ENCODE data around the gene BMP4. TPM values are rescaled to one million over a fixed set of nuclear protein-coding genes. Genes with fewer than 3 reads are reported as not detected.

BMP4 gene
- total and polyA plus RNA-seq, 2 donors (not counting 3 experiments of a cell fraction or from before 2014, with no cell fraction given): 238 to 311 TPM

GRCh38 chr14:53953002-53953827 lies 3.4 kb downstream of the BMP4 start:
- H3K36me3 ChIP-seq (ENCODE audit: control insufficient read depth in 2 of 2, extremely low read depth in 1 of 2, insufficient read depth in 2 of 2, low read length in 2 of 2): peaks cover 29 to 39% of the 10 kb centered on the region in 2 experiments
- intact Hi-C loops (cut with micrococcal nuclease) (loop anchor here (1.0 to 5.0 kb wide), 7 partner anchors 63 to 586 kb away; no protein-coding TSS in a partner anchor), dilution Hi-C loops (cut with MboI; ENCODE audit: extremely low pct_ligation_motif_present, low sequenced_read_pairs) (no loop called here)
- H4K20me1 ChIP-seq (replicated peaks; ENCODE audit: control insufficient read depth, extremely low read depth, insufficient read depth, low read length): peaks cover 3% of the 10 kb centered on the region
- peak overlapping the region; percentile 24 for H2AFZ ChIP-seq (ENCODE audit: low read depth, low read length)
- no peak for TF ChIP-seq MYC (IDR thresholded peaks at IDR 0.05; ENCODE audit: low read depth, low read length)
- no peak for TF ChIP-seq EZH2 (IDR thresholded peaks at IDR 0.05; ENCODE audit: borderline replicate concordance, low read depth, low read length, severe bottlenecking)
- TF ChIP-seq POLR2AphosphoS5 (IDR thresholded peaks at IDR 0.05; ENCODE audit: insufficient read depth, low read depth, low read length): peak; percentile 98
- peak; percentile 99 for TF ChIP-seq POLR2A (IDR thresholded peaks at IDR 0.05; ENCODE audit: low read depth, low read length)
- peak; percentile 89 for TF ChIP-seq MAX (IDR thresholded peaks at IDR 0.05; ENCODE audit: insufficient read depth, insufficient read length)
- DNase-seq (ENCODE audit: low read depth, low spot score) (peak; percentile 94), FAIRE-seq (peak; percentile 91)
- no peaks in the 10 kb centered on the region for H3K9me3 ChIP-seq (replicated peaks; ENCODE audit: control insufficient read depth, insufficient read depth, low read length)
- H3K4me3 ChIP-seq (replicated peaks in 1 of 3; ENCODE audit: insufficient read depth in 1 of 3, low read depth in 1 of 3, low read length in 3 of 3): peak overlapping the region; percentile 77 to 99 (median 86)
- peaks cover 35% of the 10 kb centered on the region for H3K4me1 ChIP-seq (ENCODE audit: control insufficient read depth, extremely low read depth, insufficient read depth, low read length)
- peak overlapping the region; percentile 95 for H3K4me2 ChIP-seq (ENCODE audit: insufficient read depth, low read length)
- H3K9me1 ChIP-seq (replicated peaks; ENCODE audit: control insufficient read depth, extremely low read depth, insufficient read depth, low read length): no peaks in the 10 kb centered on the region
- CTCF ChIA-PET: interaction anchor here (0.6 to 9.0 kb wide), 24 partner anchors 10 to 415 kb away, joined by 3 to 164 read pairs (median 8); no protein-coding TSS in a partner anchor
- H3K27me3 ChIP-seq (ENCODE audit: control insufficient read depth in 2 of 2, insufficient read depth in 2 of 2, low read length in 2 of 2): no peaks in the 10 kb centered on the region
- POLR2A ChIA-PET: interaction anchor here (0.7 to 2.1 kb wide), 17 partner anchors 10 to 415 kb away, joined by 3 to 12 read pairs (median 4); no protein-coding TSS in a partner anchor
- peak overlapping the region; percentile 73 for H3K27ac ChIP-seq (ENCODE audit: insufficient read depth, low read depth, low read length)
- H3K79me2 ChIP-seq (ENCODE audit: control insufficient read depth, insufficient read depth, low read length): peaks cover 72% of the 10 kb centered on the region
- TSS peak; percentile 39 for BruUV-seq (replicated peaks)
- H3K9ac ChIP-seq (replicated peaks; ENCODE audit: extremely low read depth, insufficient read depth, low read length): peak overlapping the region; percentile 88

- TF ChIP-seq CTCF (IDR thresholded peaks at IDR 0.05; ENCODE audit: extremely low read depth in 1 of 2, insufficient read depth in 1 of 2, low read depth in 1 of 2, low read length in 2 of 2) (no peak), MYC (IDR thresholded peaks at IDR 0.05; ENCODE audit: low read depth, low read length) (no peak), POLR2A (IDR thresholded peaks at IDR 0.05; ENCODE audit: low read depth, low read length) (no peak), GATA2 (IDR thresholded peaks at IDR 0.05; ENCODE audit: insufficient read depth, insufficient read length, low read depth, low read length) (peak; percentile 32)
- dilution Hi-C loops (cut with MboI; ENCODE audit: extremely low pct_ligation_motif_present, low sequenced_read_pairs): no loop called here
- FAIRE-seq (peak; percentile 48), DNase-seq (ENCODE audit: low read depth, low spot score) (peak; percentile 33)
- CTCF ChIA-PET: interaction anchor here (0.6 to 9.0 kb wide), 15 partner anchors 9 to 685 kb away, joined by 3 to 80 read pairs (median 8); no protein-coding TSS in a partner anchor
- peak overlapping the region; percentile 73 for H3K27ac ChIP-seq (ENCODE audit: insufficient read depth, low read depth, low read length)
- peak overlapping the region; percentile 88 for H3K9ac ChIP-seq (replicated peaks; ENCODE audit: extremely low read depth, insufficient read depth, low read length)
- peak overlapping the region; percentile 58 to 99 (median 86) for H3K4me3 ChIP-seq (replicated peaks in 1 of 3; ENCODE audit: insufficient read depth in 1 of 3, low read depth in 1 of 3, low read length in 3 of 3)
- H2AFZ ChIP-seq (ENCODE audit: low read depth, low read length): no peak overlapping the region
- peaks cover 35% of the 10 kb centered on the region for H3K4me1 ChIP-seq (ENCODE audit: control insufficient read depth, extremely low read depth, insufficient read depth, low read length)
- POLR2A ChIA-PET: interaction anchor here (1.4 to 2.1 kb wide), 5 partner anchors 48 to 403 kb away, joined by 6 to 12 read pairs (median 7); no protein-coding TSS in a partner anchor
- peaks cover 3% of the 10 kb centered on the region for H4K20me1 ChIP-seq (replicated peaks; ENCODE audit: control insufficient read depth, extremely low read depth, insufficient read depth, low read length)
- intact Hi-C loops (cut with micrococcal nuclease): loop anchor here (2.0 to 5.0 kb wide), 2 partner anchors 238 to 585 kb away; no protein-coding TSS in a partner anchor
- no peaks in the 10 kb centered on the region for H3K27me3 ChIP-seq (ENCODE audit: control insufficient read depth in 2 of 2, insufficient read depth in 2 of 2, low read length in 2 of 2)
- H3K9me1 ChIP-seq (replicated peaks; ENCODE audit: control insufficient read depth, extremely low read depth, insufficient read depth, low read length): no peaks in the 10 kb centered on the region
- H3K4me2 ChIP-seq (ENCODE audit: insufficient read depth, low read length): peak overlapping the region; percentile 95
- BruUV-seq (replicated peaks): no TSS peak
- no peaks in the 10 kb centered on the region for H3K9me3 ChIP-seq (replicated peaks; ENCODE audit: control insufficient read depth, insufficient read depth, low read length)
- H3K36me3 ChIP-seq (ENCODE audit: control insufficient read depth in 2 of 2, extremely low read depth in 1 of 2, insufficient read depth in 2 of 2, low read length in 2 of 2): peaks cover 29 to 39% of the 10 kb centered on the region in 2 experiments
- H3K79me2 ChIP-seq (ENCODE audit: control insufficient read depth, insufficient read depth, low read length): peaks cover 72% of the 10 kb centered on the region
These were observed 4.1 kb downstream of the BMP4 start for GRCh38 chr14:53952533-53952932.
